Hepatocyte (in vitro differentiated cells): ENCODE results near the gene FOXP4. TPM values are rescaled to one million over a fixed set of nuclear protein-coding genes. Genes with fewer than 3 reads are reported as not detected.
"Not testable (repeated sequence)": the region's sequence is repeated elsewhere in the genome, so short reads cannot be mapped to it uniquely, and the experiment has no call there.

Source experiments
- DNase-seq: peaks from one replicate; pipeline ENCODE4 v3.0.0-alpha.2; 2016; ENCODE audit warnings: low spot score
- H2AFZ ChIP-seq: fragments of 200-600 bp; sonication (generic); 2 replicates; pipeline ENCODE4 v1.6.0; 2016; ENCODE audit warnings: antibody characterized with exemption, mild to moderate bottlenecking
- H3K27ac ChIP-seq: fragments of 200-600 bp; sonication (generic); 2 replicates; pipeline ENCODE4 v1.5.1; 2016; ENCODE audit warnings: mild to moderate bottlenecking
- H3K27me3 ChIP-seq: fragments of 200-600 bp; sonication (generic); 2 replicates; pipeline ENCODE4 v1.6.1; 2016
- H3K36me3 ChIP-seq: fragments of 200-600 bp; sonication (generic); replicated peaks from 2 replicates; pipeline ENCODE4 v1.5.1; 2016; ENCODE audit warnings: low read depth; ENCODE audit not compliant: insufficient read depth
- H3K4me1 ChIP-seq: fragments of 200-600 bp; sonication (generic); 2 replicates; pipeline ENCODE4 v1.5.1; 2016; ENCODE audit warnings: mild to moderate bottlenecking, moderate library complexity; ENCODE audit not compliant: insufficient read depth
- H3K4me2 ChIP-seq: fragments of 200-600 bp; sonication (generic); 2 replicates; pipeline ENCODE4 v1.6.0; 2016
- H3K4me3 ChIP-seq: fragments of 200-600 bp; sonication (generic); 2 replicates; pipeline ENCODE4 v1.5.1; 2016; ENCODE audit warnings: mild to moderate bottlenecking
- H3K79me2 ChIP-seq: fragments of 200-600 bp; sonication (generic); 2 replicates; pipeline ENCODE4 v1.6.0; 2017; ENCODE audit warnings: mild to moderate bottlenecking
- H3K9me2 ChIP-seq: fragments of 200-600 bp; sonication (generic); replicated peaks from 2 replicates; pipeline ENCODE4 v1.6.0; 2017; ENCODE audit warnings: mild to moderate bottlenecking; ENCODE audit not compliant: insufficient read depth
- H3K9me3 ChIP-seq: fragments of 200-600 bp; sonication (generic); 2 replicates; pipeline ENCODE4 v1.5.1; 2016; ENCODE audit warnings: low read depth, mild to moderate bottlenecking
- H4K20me1 ChIP-seq: fragments of 200-600 bp; sonication (generic); 2 replicates; pipeline ENCODE4 v1.6.0; 2016; ENCODE audit warnings: mild to moderate bottlenecking; ENCODE audit not compliant: insufficient read depth, poor library complexity, severe bottlenecking
- EZH2 ChIP-seq: fragments of 200-600 bp; sonication (generic); IDR thresholded peaks from 2 replicates; pipeline ENCODE4 v1.6.1; 2016; ENCODE audit warnings: antibody characterized with exemption, mild to moderate bottlenecking, borderline replicate concordance
- EZH2phosphoT487 ChIP-seq: fragments of 200-600 bp; sonication (generic); IDR thresholded peaks from one replicate; pipeline ENCODE4 v1.6.1; 2018; ENCODE audit warnings: antibody characterized with exemption, mild to moderate bottlenecking, low read depth, moderate library complexity; ENCODE audit not compliant: unreplicated experiment, severe bottlenecking
- WGBS: methylation state at CpG from one replicate; pipeline ENCODE4 v1.1.6; 2016; ENCODE audit warnings: low lambda C conversion rate; ENCODE audit errors: missing lambda C conversion rate; 5-methylcytosine and 5-hydroxymethylcytosine counted together
- polyA plus RNA-seq: library from polyadenylated mRNA; unstranded; fragments of >200 nt; fragmentation: Nextera tagmentation; extraction: Ambion mirVana; gene quantifications from 2 replicates; pipeline ENCODE4 v1.2.1, GENCODE V29; 2016
- total RNA-seq: library from RNA; depleted of rRNA; stranded (reverse); fragments of >200 nt; gene quantifications from 2 replicates; pipeline ENCODE4 v1.2.3, GENCODE V29; 2014
- TF ChIP-seq, protein P1 (sequence below): fragments of 200-600 bp; sonication (generic); IDR thresholded peaks from 2 replicates; pipeline ENCODE4 v1.5.1; 2016; ENCODE audit warnings: antibody characterized with exemption, mild to moderate bottlenecking; ENCODE audit not compliant: poor library complexity

The FOXP4 gene
- total and polyA plus RNA-seq, 2 experiments from 2014 or later, result 24.3 to 87.8 TPM

DNA sequence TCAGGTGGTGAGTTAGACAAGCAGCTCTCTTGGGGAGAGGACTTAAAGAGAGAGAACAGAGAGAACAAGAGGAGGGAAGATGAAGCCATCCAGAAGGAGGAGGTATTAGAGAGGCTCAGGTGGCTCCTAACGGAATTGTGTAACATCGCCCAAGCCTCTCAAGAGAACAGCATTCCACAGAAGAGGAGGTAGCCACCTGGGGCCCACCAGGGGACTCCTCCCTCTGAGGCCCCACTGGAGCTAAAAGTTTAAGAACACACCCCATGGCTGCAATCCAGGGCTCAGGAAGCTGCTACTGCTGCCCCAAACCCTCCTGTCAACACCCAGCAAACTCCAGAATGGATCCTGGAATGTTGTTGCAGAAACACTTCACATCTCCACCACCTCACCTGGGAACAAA, 68.5 kb downstream of the FOXP4 start:
- Histone ChIP-seq H3K4me3 (no peak overlapping the region), H3K36me3 (no peaks in the 10 kb centered on the region), H3K27ac (no peak overlapping the region), H3K4me1 (no peaks in the 10 kb centered on the region), H4K20me1 (no peaks in the 10 kb centered on the region), H3K4me2 (no peak overlapping the region), H3K79me2 (no peaks in the 10 kb centered on the region), H2AFZ (no peak overlapping the region), H3K9me3 (peaks cover 4% of the 10 kb centered on the region), H3K27me3 (no peaks in the 10 kb centered on the region), H3K9me2 (no peaks in the 10 kb centered on the region)
- 85% methylated on average over 2 of the region's 2 CpGs for WGBS
- TF ChIP-seq EZH2, result no peak
- no peak for TF ChIP-seq EZH2phosphoT487
- TF ChIP-seq, protein P1, sequence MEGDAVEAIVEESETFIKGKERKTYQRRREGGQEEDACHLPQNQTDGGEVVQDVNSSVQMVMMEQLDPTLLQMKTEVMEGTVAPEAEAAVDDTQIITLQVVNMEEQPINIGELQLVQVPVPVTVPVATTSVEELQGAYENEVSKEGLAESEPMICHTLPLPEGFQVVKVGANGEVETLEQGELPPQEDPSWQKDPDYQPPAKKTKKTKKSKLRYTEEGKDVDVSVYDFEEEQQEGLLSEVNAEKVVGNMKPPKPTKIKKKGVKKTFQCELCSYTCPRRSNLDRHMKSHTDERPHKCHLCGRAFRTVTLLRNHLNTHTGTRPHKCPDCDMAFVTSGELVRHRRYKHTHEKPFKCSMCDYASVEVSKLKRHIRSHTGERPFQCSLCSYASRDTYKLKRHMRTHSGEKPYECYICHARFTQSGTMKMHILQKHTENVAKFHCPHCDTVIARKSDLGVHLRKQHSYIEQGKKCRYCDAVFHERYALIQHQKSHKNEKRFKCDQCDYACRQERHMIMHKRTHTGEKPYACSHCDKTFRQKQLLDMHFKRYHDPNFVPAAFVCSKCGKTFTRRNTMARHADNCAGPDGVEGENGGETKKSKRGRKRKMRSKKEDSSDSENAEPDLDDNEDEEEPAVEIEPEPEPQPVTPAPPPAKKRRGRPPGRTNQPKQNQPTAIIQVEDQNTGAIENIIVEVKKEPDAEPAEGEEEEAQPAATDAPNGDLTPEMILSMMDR, result no peak
- DNase-seq, result no peak

DNA sequence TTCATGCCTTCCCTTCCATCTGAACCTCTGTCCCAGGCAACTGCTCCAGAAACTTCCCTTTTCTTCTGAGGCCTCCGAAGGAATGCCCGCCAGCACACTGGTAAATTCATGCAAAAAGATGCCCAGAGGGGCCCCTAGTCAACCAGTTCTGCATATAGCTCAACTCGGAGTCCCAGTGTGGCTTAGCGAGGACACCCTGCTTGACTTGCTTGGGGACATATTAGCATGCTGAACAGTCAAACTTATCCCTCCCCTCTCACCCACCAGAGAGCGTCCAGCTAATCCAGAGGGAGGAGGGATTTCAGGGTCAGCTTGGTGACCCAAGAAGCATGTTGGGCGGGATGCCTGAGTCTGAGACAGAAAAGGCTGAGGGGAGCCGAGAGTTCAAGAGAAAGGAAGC, 69.1 kb downstream of the FOXP4 start:
- Histone ChIP-seq H3K27ac (no peak overlapping the region), H2AFZ (no peak overlapping the region), H3K4me2 (no peak overlapping the region)

DNA sequence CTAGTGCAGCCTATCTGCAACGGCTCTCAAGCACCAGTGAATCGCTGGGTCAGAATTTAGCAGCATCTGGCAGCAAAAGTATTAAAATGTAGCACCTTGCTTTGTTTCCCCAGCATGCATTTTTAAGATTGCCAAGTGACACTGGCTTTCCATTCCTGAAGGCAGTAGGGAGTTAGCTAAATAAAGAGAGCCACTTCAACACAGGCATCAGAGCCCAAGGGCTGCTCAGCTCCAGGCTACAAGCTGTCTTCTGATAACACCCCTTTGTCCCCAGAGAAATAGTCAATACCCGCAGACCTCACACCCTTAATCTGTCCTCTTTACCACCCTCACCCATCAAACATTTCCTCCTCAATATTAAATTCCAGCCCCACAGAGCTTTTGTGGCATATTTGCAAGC, 72.4 kb downstream of the FOXP4 start:
- no peaks in the 10 kb centered on the region for H3K27me3 ChIP-seq
- no peak overlapping the region for H3K4me2 ChIP-seq
- no peak for TF ChIP-seq EZH2phosphoT487
- TF ChIP-seq, protein P1, result no peak
- no peak for TF ChIP-seq EZH2
- WGBS, result 70% methylated on average over 3 of the region's 3 CpGs
- H3K4me3 ChIP-seq, result no peak overlapping the region
- H3K36me3 ChIP-seq, result no peaks in the 10 kb centered on the region
- H3K9me3 ChIP-seq, result no peaks in the 10 kb centered on the region
- peaks cover 12% of the 10 kb centered on the region for H3K4me1 ChIP-seq
- H3K27ac ChIP-seq, result no peak overlapping the region
- no peak overlapping the region for H2AFZ ChIP-seq
- no peaks in the 10 kb centered on the region for H3K79me2 ChIP-seq
- no peaks in the 10 kb centered on the region for H4K20me1 ChIP-seq
- no peak for DNase-seq
- H3K9me2 ChIP-seq, result no peaks in the 10 kb centered on the region

More for the DNA sequence above, 69.1 kb downstream of the FOXP4 start:
- 77% methylated on average over 7 of the region's 7 CpGs for WGBS
- no peaks in the 10 kb centered on the region for H3K9me2 ChIP-seq
- no peaks in the 10 kb centered on the region for H3K36me3 ChIP-seq
- H3K9me3 ChIP-seq, result peaks cover 4% of the 10 kb centered on the region
- H4K20me1 ChIP-seq, result no peaks in the 10 kb centered on the region
- TF ChIP-seq EZH2 (no peak), EZH2phosphoT487 (no peak)
- TF ChIP-seq, protein P1, result no peak
- DNase-seq, result no peak
- H3K4me1 ChIP-seq, result no peaks in the 10 kb centered on the region
- no peaks in the 10 kb centered on the region for H3K79me2 ChIP-seq
- H3K4me3 ChIP-seq, result no peak overlapping the region
- no peaks in the 10 kb centered on the region for H3K27me3 ChIP-seq

DNA sequence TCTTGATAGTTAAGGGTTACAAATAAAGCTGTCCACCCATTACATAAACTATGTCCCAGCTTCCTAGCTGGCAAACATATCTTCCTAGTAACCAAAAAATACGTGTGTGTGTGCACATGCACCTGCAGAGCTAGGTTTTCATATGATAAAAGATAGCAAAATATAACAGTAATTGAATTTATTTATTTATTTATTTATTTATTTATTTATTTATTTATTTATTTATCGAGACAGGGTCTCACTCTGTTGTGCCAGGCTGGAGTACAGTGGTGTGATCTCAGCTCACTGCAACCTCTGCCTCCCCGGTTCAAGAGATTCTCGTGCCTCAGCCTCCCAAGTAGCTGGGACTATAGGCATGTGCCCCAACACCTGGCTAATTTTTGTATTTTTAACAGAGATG, 73.0 kb downstream of the FOXP4 start:
- not testable (repeated sequence) for H4K20me1 ChIP-seq, H3K9me3 ChIP-seq, H3K4me3 ChIP-seq, H2AFZ ChIP-seq, H3K27me3 ChIP-seq, H3K4me2 ChIP-seq, H3K27ac ChIP-seq, H3K9me2 ChIP-seq, H3K79me2 ChIP-seq, H3K36me3 ChIP-seq, DNase-seq
- peaks cover 12% of the 10 kb centered on the region for H3K4me1 ChIP-seq
- 90% methylated on average over 4 of the region's 4 CpGs for WGBS
